Stimulated activated CD8-positive, alpha-beta memory T cell treated with anti-CD3 and anti-CD28 coated beads, Interleukin-12 subunit alpha, Interleukin-12 subunit beta, amount 100 ng/mL, for 24 hours (primary cell): ENCODE data around the gene SEPTIN12.

Source experiments
- DNase-seq: peaks from one replicate; pipeline ENCODE4 v3.0.0-alpha.2; 2020; ENCODE audit errors: extremely low read depth

SEPTIN12 gene

GRCh38 chr16:4783951-4784336, 4.2 kb downstream of the SEPTIN12 start:
- DNase-seq = no peak

- DNase-seq = no peak
Measured at GRCh38 chr16:4783251-4783950, 4.7 kb downstream of the SEPTIN12 start.

GRCh38 chr16:4780235-4780634, 7.9 kb downstream of the SEPTIN12 start:
- DNase-seq = no peak

- no peak for DNase-seq
Measured at GRCh38 chr16:4778050-4778392, 10.1 kb downstream of the SEPTIN12 start.

GRCh38 chr16:4777339-4778049, 10.7 kb downstream of the SEPTIN12 start:
- no peak for DNase-seq

GRCh38 chr16:4776141-4776705, 11.9 kb downstream of the SEPTIN12 start:
- no peak for DNase-seq

- DNase-seq = no peak
Measured at GRCh38 chr16:4775005-4775404, 13.1 kb downstream of the SEPTIN12 start.

- DNase-seq = no peak
Measured at GRCh38 chr16:4772351-4772750, 15.8 kb downstream of the SEPTIN12 start.

- DNase-seq = no peak
Measured at GRCh38 chr16:4771646-4772045, 16.5 kb downstream of the SEPTIN12 start.

GRCh38 chr16:4769306-4769638, 18.9 kb downstream of the SEPTIN12 start:
- DNase-seq = no peak

GRCh38 chr16:4768549-4769305, 19.4 kb downstream of the SEPTIN12 start:
- DNase-seq = peak; percentile 70

GRCh38 chr16:4767872-4768548, 20.1 kb downstream of the SEPTIN12 start:
- no peak for DNase-seq

GRCh38 chr16:4766875-4767628, 21.1 kb downstream of the SEPTIN12 start, which contains the start of gene ZNF500:
Gene ZNF500 (minus strand): TSS chr16:4767162. CDS start chr16:4765978, 1,184 bp downstream.
- peak; percentile 95 for DNase-seq

- DNase-seq = no peak
Measured at GRCh38 chr16:4765511-4766474, 22.4 kb downstream of the SEPTIN12 start.

- no peak for DNase-seq
Measured at GRCh38 chr16:4763791-4764190, 24.4 kb downstream of the SEPTIN12 start.

- DNase-seq = no peak
Measured at GRCh38 chr16:4762205-4762604, 25.9 kb downstream of the SEPTIN12 start.

GRCh38 chr16:4760221-4760910, 27.8 kb downstream of the SEPTIN12 start:
- DNase-seq = no peak

- no peak for DNase-seq
Measured at GRCh38 chr16:4755687-4756086, 32.5 kb downstream of the SEPTIN12 start.

- DNase-seq = no peak
Measured at GRCh38 chr16:4754865-4755264, 33.3 kb downstream of the SEPTIN12 start.
